IMR-90 (cell line): Measurements from ENCODE around the gene HS6ST2. TPM values are rescaled to one million over a fixed set of nuclear protein-coding genes. Genes with fewer than 3 reads are reported as not detected.

Experiments
- ATAC-seq: fragments of 200-7000 bp; cut with Tn5 transposase; 2 replicates; pipeline ENCODE4 v1.9.1; 2020; ENCODE audit warnings: low read depth, mild to moderate bottlenecking, moderate library complexity
- BruUV-seq: library from RNA; stranded (reverse); fragments of 400-500 nt; replicated peaks from 2 replicates; lab custom pipeline; 2021; lab: Mats Ljungman, UMichigan
- CTCF ChIA-PET: fragments of 300-600 bp; formaldehyde crosslinking; extraction: SDS; loops from one replicate; lab custom pipeline; 2021; ENCODE audit warnings: antibody characterized with exemption; lab: Yijun Ruan, JAX
- POLR2A ChIA-PET: fragments of 300-600 bp; sonication (Branson Sonifier 250); formaldehyde crosslinking; loops from one replicate; lab custom pipeline; 2022; ENCODE audit warnings: antibody characterized with exemption; ENCODE audit not compliant: unreplicated experiment; lab: Charles Lee
- DNase-seq: peaks from one replicate; pipeline ENCODE4 v3.0.0; 2013
- H2AFZ ChIP-seq: replicated peaks from 2 replicates; pipeline ENCODE3; 2013; ENCODE audit warnings: low read length, mild to moderate bottlenecking; ENCODE audit not compliant: poor library complexity
- H2AK5ac ChIP-seq: 2 replicates; pipeline ENCODE4 v1.6.1; 2013; ENCODE audit warnings: low read depth, low read length, inconsistent platforms
- H2AK9ac ChIP-seq: replicated peaks from 2 replicates; pipeline ENCODE3; 2013; ENCODE audit warnings: mild to moderate bottlenecking, low read depth, low read length, moderate library complexity; ENCODE audit not compliant: poor library complexity
- H2BK120ac ChIP-seq: 2 replicates; pipeline ENCODE4 v1.6.1; 2013; ENCODE audit warnings: low read depth, low read length, inconsistent platforms
- H2BK15ac ChIP-seq: 3 replicates; pipeline ENCODE4 v1.6.1; 2013; ENCODE audit warnings: low read depth, low read length, inconsistent platforms
- H2BK20ac ChIP-seq: 2 replicates; pipeline ENCODE4 v1.6.1; 2013; ENCODE audit warnings: low read depth, mild to moderate bottlenecking, inconsistent platforms, low read length, moderate library complexity
- H2BK5ac ChIP-seq: 2 replicates; pipeline ENCODE4 v1.6.1; 2013; ENCODE audit warnings: mild to moderate bottlenecking, low read depth, low read length, inconsistent platforms; ENCODE audit not compliant: poor library complexity, severe bottlenecking
- H3K14ac ChIP-seq: replicated peaks from 2 replicates; pipeline ENCODE4 v1.6.1; 2013; ENCODE audit warnings: low read depth, low read length, inconsistent platforms
- H3K18ac ChIP-seq: 2 replicates; pipeline ENCODE4 v1.6.1; 2013; ENCODE audit warnings: low read depth, low read length, control low read depth
- H3K23ac ChIP-seq: 2 replicates; pipeline ENCODE4 v1.6.1; 2013; ENCODE audit warnings: low read depth, low read length, inconsistent platforms
- H3K27ac ChIP-seq: 2 replicates; pipeline ENCODE4 v1.5.1; 2013; ENCODE audit warnings: mild to moderate bottlenecking, control low read depth, low read length; ENCODE audit not compliant: insufficient read depth
- H3K27me3 ChIP-seq: 2 replicates; pipeline ENCODE4 v1.6.1; 2013; ENCODE audit warnings: low read length; ENCODE audit not compliant: control insufficient read depth, insufficient read depth
- H3K36me3 ChIP-seq: 2 replicates; pipeline ENCODE4 v1.6.1; 2013; ENCODE audit warnings: low read length, mixed read lengths; ENCODE audit not compliant: control insufficient read depth, insufficient read depth
- H3K4ac ChIP-seq: 2 replicates; pipeline ENCODE4 v1.6.1; 2013; ENCODE audit warnings: low read depth, low read length, inconsistent platforms
- H3K4me1 ChIP-seq: 2 replicates; pipeline ENCODE4 v1.6.1; 2013; ENCODE audit warnings: low read length, mixed read lengths; ENCODE audit not compliant: control insufficient read depth, insufficient read depth
- H3K4me2 ChIP-seq: 2 replicates; pipeline ENCODE4 v1.6.1; 2013; ENCODE audit warnings: low read depth, mild to moderate bottlenecking, control low read depth, low read length, moderate library complexity
- H3K4me3 ChIP-seq: 2 replicates; pipeline ENCODE4 v1.5.1; 2013; ENCODE audit warnings: low read depth, mild to moderate bottlenecking, control low read depth, low read length, moderate library complexity; ENCODE audit not compliant: insufficient read depth
- H3K56ac ChIP-seq: 2 replicates; pipeline ENCODE4 v1.6.1; 2013; ENCODE audit warnings: low read length, inconsistent platforms; ENCODE audit not compliant: insufficient read depth; ENCODE audit errors: extremely low read depth
- H3K79me1 ChIP-seq, 2 experiments: 2 replicates each; pipeline ENCODE4 v1.6.1; 2013; ENCODE audit warnings: low read length in 2 of 2, inconsistent platforms in 1 of 2, low read depth in 1 of 2
- H3K9ac ChIP-seq: 2 replicates; pipeline ENCODE4 v1.6.1; 2013; ENCODE audit warnings: low read depth, low read length, control low read depth
- H3K9me1 ChIP-seq: 2 replicates; pipeline ENCODE4 v1.6.1; 2013; ENCODE audit warnings: low read length, inconsistent platforms; ENCODE audit not compliant: insufficient read depth
- H3K9me3 ChIP-seq: 2 replicates; pipeline ENCODE4 v1.6.1; 2013; ENCODE audit warnings: low read length; ENCODE audit not compliant: control insufficient read depth, insufficient read depth
- H4K20me1 ChIP-seq: 2 replicates; pipeline ENCODE4 v1.6.1; 2013; ENCODE audit warnings: low read length, inconsistent platforms; ENCODE audit not compliant: insufficient read depth
- H4K5ac ChIP-seq: 2 replicates; pipeline ENCODE4 v1.6.1; 2013; ENCODE audit warnings: mild to moderate bottlenecking, low read depth, low read length, control low read depth
- H4K8ac ChIP-seq, 2 experiments: 2 replicates each; pipeline ENCODE4 v1.6.1; 2013; ENCODE audit warnings: low read depth in 2 of 2, low read length in 2 of 2, control low read depth in 1 of 2, inconsistent platforms in 1 of 2
- H4K91ac ChIP-seq: 2 replicates; pipeline ENCODE4 v1.6.1; 2013; ENCODE audit warnings: low read depth, low read length, inconsistent platforms; ENCODE audit not compliant: insufficient read depth
- BHLHE40 ChIP-seq: fragments of 150-350 bp; IDR thresholded peaks from 2 replicates; pipeline ENCODE4 v1.6.1; 2016; ENCODE audit warnings: mild to moderate bottlenecking, low read depth, low read length
- CEBPB ChIP-seq: IDR thresholded peaks from 2 replicates; pipeline ENCODE4 v1.6.1; 2012; ENCODE audit warnings: low read depth, low read length, improper control_type of control experiment
- CHD1 ChIP-seq: IDR thresholded peaks from 2 replicates; pipeline ENCODE4 v1.6.1; 2012; ENCODE audit warnings: low read depth, low read length, improper control_type of control experiment
- FOS ChIP-seq: fragments of 150-350 bp; IDR thresholded peaks from 2 replicates; pipeline ENCODE4 v1.6.1; 2016; ENCODE audit warnings: low read depth, low read length
- MAFK ChIP-seq: IDR thresholded peaks from 2 replicates; pipeline ENCODE4 v1.6.1; 2012; ENCODE audit warnings: low read depth, low read length, improper control_type of control experiment
- MAZ ChIP-seq: IDR thresholded peaks from 2 replicates; pipeline ENCODE4 v1.6.1; 2012; ENCODE audit warnings: low read depth, mild to moderate bottlenecking, low read length, improper control_type of control experiment, moderate library complexity, borderline replicate concordance
- MXI1 ChIP-seq: IDR thresholded peaks from 2 replicates; pipeline ENCODE4 v1.6.1; 2012; ENCODE audit warnings: low read depth, mild to moderate bottlenecking, low read length, moderate library complexity, borderline replicate concordance
- NFE2L2 ChIP-seq: fragments of 150-350 bp; IDR thresholded peaks from 2 replicates; pipeline ENCODE4 v1.6.1; 2016; ENCODE audit warnings: low read depth, mild to moderate bottlenecking, low read length
- POLR2A ChIP-seq: IDR thresholded peaks from 2 replicates; pipeline ENCODE4 v1.6.1; 2012; ENCODE audit warnings: mild to moderate bottlenecking, low read depth, low read length
- RAD21 ChIP-seq: IDR thresholded peaks from 2 replicates; pipeline ENCODE4 v1.6.1; 2012; ENCODE audit warnings: low read length, improper control_type of control experiment
- RCOR1 ChIP-seq: IDR thresholded peaks from 2 replicates; pipeline ENCODE4 v1.6.1; 2012; ENCODE audit warnings: mild to moderate bottlenecking, low read length, improper control_type of control experiment; ENCODE audit not compliant: insufficient replicate concordance
- RFX5 ChIP-seq: IDR thresholded peaks from 2 replicates; pipeline ENCODE4 v1.8.0; 2012; ENCODE audit warnings: low read depth, mild to moderate bottlenecking, low read length, moderate library complexity
- SMC3 ChIP-seq: fragments of 150-350 bp; IDR thresholded peaks from 2 replicates; pipeline ENCODE4 v1.6.1; 2016; ENCODE audit warnings: low read depth, mild to moderate bottlenecking, antibody characterized with exemption, low read length, moderate library complexity
- WGBS, 2 experiments: methylation state at CpG; one replicate each; pipeline versions ENCODE4 v1.1.5 to v1.1.7; 2013; ENCODE audit warnings: missing lambda C conversion rate in 2 of 2; ENCODE audit not compliant: insufficient read length in 1 of 2; ENCODE audit errors: extremely low coverage in 2 of 2; 5-methylcytosine and 5-hydroxymethylcytosine counted together
- dilution Hi-C: fragments of 300-500 bp; cut with HindIII; formaldehyde crosslinking; loops from one replicate; pipeline ENCODE4 v1.14.3; 2018; ENCODE audit warnings: low sequenced_read_pairs; ENCODE audit not compliant: unreplicated experiment
- in situ Hi-C: fragments of 300-500 bp; cut with MboI; formaldehyde crosslinking; loops from 3 replicates; pipeline ENCODE4 v1.14.3; 2019; ENCODE audit warnings: low sequenced_read_pairs, inconsistent platforms, mixed read lengths
- intact Hi-C: fragments of 100-400 bp; cut with micrococcal nuclease; formaldehyde crosslinking; loops from 2 replicates; pipeline ENCODE4 v1.10.0; 2022
- polyA plus RNA-seq, 3 experiments: library from polyadenylated mRNA; depleted of rRNA; stranded (reverse); fragments of >200 nt; gene quantifications; 2 replicates each; pipeline ENCODE4 v1.2.3, GENCODE V29; 2012; ENCODE audit warnings: low replicate concordance in 1 of 3
- total RNA-seq: library from RNA; depleted of rRNA; stranded (reverse); fragments of >200 nt; gene quantifications from 2 replicates; pipeline ENCODE4 v1.2.3, GENCODE V29; 2012
- TF ChIP-seq, protein P1 (sequence below): conservative IDR thresholded peaks from 2 replicates; pipeline ENCODE4 v1.5.1; 2012; ENCODE audit warnings: mild to moderate bottlenecking, low read depth, low read length, improper control_type of control experiment
- TF ChIP-seq, protein P2 (sequence below): fragments of 150-350 bp; IDR thresholded peaks from 2 replicates; pipeline ENCODE4 v1.6.1; 2016; ENCODE audit warnings: low read depth, mild to moderate bottlenecking, low read length, moderate library complexity, borderline replicate concordance
- TF ChIP-seq, protein P3 (sequence below): fragments of 150-350 bp; IDR thresholded peaks from 2 replicates; pipeline ENCODE4 v1.6.1; 2017; ENCODE audit warnings: mild to moderate bottlenecking, antibody characterized with exemption, low read length, low read depth

Gene HS6ST2
- total and polyA plus RNA-seq, 2 of the 4 experiments (the other 2 are of a cell fraction), result not detected

DNA sequence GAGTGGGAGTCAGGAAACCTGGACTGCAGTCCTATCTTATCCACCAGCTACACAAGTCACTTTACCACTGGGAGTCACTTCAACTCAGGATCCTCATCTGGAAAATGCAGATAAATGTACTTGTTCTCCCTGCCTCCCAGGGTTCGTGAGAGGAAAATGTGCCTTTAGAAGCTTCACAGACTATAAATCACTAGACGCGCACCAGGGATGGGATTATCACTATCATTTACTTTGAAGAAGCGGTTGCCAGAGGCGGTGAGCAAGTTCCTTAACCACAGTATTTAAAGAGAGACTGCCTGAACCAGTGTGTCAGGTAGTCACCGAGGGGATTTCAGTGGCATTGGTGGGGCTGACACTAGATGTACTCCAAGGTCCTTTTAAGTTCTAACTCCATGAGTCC lies 219.5 kb downstream of the HS6ST2 start:
- Histone ChIP-seq H3K9me3 (no peaks in the 10 kb centered on the region), H3K4me1 (no peaks in the 10 kb centered on the region), H2BK5ac (no peak overlapping the region), H3K4ac (no peak overlapping the region), H3K23ac (no peak overlapping the region), H3K27me3 (peaks cover 7% of the 10 kb centered on the region), H3K79me1 (no peaks in the 10 kb centered on the region), H2AK5ac (no peak overlapping the region), H3K9me1 (no peaks in the 10 kb centered on the region), H3K4me2 (no peak overlapping the region), H3K18ac (no peak overlapping the region), H2BK120ac (no peak overlapping the region), H2BK20ac (no peak overlapping the region), H2AK9ac (no peak overlapping the region), H3K27ac (no peak overlapping the region), H2AFZ (no peak overlapping the region), H3K14ac (no peak overlapping the region), H4K8ac (no peak overlapping the region), H4K91ac (no peak overlapping the region), H4K20me1 (no peaks in the 10 kb centered on the region; the same call in 1 of the 2 replicates), H3K9ac (no peak overlapping the region), H2BK15ac (no peak overlapping the region), H3K36me3 (no peaks in the 10 kb centered on the region), H3K56ac (no peak overlapping the region), H3K4me3 (no peak overlapping the region), H4K5ac (no peak overlapping the region)
- WGBS, 2 experiments, result no CpG with 5 or more reads among the region's 6 CpGs
- DNase-seq, result no peak
- ATAC-seq, result no peak
- POLR2A ChIA-PET, result no interaction called here
- BruUV-seq, result no TSS peak
- dilution Hi-C loops (no loop called here), in situ Hi-C loops (no loop called here), intact Hi-C loops (no loop called here)
- TF ChIP-seq MAZ (no peak), CHD1 (no peak), BHLHE40 (no peak), NFE2L2 (no peak), RCOR1 (no peak), POLR2A (no peak), MXI1 (no peak), RAD21 (no peak), RFX5 (no peak), CEBPB (no peak), MAFK (no peak), SMC3 (no peak), FOS (no peak)
- TF ChIP-seq, protein P1, sequence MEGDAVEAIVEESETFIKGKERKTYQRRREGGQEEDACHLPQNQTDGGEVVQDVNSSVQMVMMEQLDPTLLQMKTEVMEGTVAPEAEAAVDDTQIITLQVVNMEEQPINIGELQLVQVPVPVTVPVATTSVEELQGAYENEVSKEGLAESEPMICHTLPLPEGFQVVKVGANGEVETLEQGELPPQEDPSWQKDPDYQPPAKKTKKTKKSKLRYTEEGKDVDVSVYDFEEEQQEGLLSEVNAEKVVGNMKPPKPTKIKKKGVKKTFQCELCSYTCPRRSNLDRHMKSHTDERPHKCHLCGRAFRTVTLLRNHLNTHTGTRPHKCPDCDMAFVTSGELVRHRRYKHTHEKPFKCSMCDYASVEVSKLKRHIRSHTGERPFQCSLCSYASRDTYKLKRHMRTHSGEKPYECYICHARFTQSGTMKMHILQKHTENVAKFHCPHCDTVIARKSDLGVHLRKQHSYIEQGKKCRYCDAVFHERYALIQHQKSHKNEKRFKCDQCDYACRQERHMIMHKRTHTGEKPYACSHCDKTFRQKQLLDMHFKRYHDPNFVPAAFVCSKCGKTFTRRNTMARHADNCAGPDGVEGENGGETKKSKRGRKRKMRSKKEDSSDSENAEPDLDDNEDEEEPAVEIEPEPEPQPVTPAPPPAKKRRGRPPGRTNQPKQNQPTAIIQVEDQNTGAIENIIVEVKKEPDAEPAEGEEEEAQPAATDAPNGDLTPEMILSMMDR, result no peak
- TF ChIP-seq, protein P2, sequence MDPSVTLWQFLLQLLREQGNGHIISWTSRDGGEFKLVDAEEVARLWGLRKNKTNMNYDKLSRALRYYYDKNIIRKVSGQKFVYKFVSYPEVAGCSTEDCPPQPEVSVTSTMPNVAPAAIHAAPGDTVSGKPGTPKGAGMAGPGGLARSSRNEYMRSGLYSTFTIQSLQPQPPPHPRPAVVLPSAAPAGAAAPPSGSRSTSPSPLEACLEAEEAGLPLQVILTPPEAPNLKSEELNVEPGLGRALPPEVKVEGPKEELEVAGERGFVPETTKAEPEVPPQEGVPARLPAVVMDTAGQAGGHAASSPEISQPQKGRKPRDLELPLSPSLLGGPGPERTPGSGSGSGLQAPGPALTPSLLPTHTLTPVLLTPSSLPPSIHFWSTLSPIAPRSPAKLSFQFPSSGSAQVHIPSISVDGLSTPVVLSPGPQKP, result no peak
- TF ChIP-seq, protein P3, sequence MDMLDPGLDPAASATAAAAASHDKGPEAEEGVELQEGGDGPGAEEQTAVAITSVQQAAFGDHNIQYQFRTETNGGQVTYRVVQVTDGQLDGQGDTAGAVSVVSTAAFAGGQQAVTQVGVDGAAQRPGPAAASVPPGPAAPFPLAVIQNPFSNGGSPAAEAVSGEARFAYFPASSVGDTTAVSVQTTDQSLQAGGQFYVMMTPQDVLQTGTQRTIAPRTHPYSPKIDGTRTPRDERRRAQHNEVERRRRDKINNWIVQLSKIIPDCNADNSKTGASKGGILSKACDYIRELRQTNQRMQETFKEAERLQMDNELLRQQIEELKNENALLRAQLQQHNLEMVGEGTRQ, result no peak
- CTCF ChIA-PET, result interaction anchor here (1.2 kb wide), 1 partner anchor 13 kb away, joined by 3 read pairs; no protein-coding TSS in a partner anchor
